HG03025 (cell line): Measurements from ENCODE around the gene TAL2.
A peak's percentile ranks its signal among the peaks of the same experiment; 100 is the strongest.

Experiments used
- ATAC-seq: cut with Tn5 transposase; IDR thresholded peaks from one replicate; pipeline ENCODE4 v1.9.1; 2021; ENCODE audit warnings: mild to moderate bottlenecking, moderate library complexity; ENCODE audit not compliant: unreplicated experiment, low FRiP score

The TAL2 gene

DNA sequence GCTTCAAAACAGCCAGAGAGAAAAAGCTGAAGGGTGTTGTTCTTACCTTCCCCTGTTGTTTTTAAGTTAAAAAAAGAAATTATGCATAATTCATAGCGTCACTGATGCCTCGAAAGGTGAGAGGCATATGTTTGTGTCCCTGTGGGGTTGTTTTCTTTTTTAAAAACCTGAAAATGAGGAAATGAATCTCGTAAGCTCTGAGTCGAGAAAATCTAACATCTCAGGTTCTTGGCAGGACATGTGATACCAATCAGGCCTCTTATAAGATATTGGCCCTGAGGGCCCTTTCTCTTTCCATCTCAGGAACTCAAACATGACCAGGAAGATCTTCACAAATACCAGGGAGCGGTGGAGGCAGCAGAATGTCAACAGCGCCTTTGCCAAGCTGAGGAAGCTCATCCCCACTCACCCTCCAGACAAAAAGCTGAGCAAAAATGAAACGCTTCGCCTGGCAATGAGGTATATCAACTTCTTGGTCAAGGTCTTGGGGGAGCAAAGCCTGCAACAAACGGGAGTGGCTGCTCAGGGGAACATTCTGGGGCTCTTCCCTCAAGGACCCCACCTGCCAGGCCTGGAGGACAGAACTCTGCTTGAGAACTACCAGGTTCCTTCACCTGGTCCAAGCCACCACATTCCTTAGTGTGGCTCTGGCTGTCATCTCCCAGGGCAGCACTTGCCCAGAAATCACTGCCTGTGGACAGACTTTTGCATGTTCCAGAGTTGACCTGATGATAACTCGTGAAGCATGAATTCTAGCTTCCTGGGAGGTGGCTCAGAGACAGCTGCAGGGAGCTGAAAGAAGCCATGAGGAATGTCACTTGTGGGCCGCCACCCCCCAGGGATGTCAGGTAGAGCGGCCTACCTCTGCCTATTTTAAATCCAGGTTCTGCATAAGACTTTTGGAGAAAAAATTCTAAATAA, at the start of gene TAL2:
TSS of gene TAL2 (plus strand) at position 274 of the 921 bp plus-strand sequence. CDS start at position 314, 40 bp downstream.
- peak; percentile 93 for ATAC-seq

DNA sequence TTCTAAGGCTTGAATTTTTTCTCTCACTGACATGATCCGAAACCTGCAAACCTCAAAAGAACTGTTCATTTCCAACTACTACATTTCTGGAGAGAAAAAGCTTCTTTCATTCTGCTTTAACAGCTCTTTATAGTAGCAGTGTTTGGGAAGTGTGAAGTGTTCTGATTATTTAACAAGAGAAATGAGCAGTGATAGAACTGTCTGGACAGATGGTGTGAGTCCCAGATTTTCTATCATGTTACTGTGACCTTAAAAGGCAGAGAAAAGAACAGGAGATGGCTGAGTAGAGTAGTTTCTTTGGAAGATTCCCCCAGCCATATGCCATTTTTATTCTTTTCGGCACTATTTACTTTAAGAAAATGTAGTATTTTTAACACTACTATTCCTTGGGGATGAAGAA, 41.3 kb upstream of the TAL2 start:
- ATAC-seq = no peak

DNA sequence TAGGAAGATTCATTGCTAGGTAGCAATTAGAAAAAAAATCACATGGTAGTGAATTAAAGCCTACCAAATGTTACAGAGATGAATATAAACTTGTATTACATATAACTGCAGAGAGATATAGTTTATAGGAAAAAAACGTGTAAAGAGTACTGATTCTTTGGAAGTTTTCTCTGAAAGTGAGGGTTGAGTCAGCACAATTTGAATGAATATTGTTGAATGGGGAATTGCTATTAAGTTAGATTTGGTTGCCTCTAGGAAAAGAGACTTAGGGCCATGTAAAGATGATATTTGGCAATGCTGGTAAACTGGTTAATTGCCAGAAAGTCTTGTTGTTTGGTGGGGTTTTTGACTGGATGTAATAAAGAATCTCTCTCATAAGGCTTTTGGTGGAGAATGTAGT, 37.2 kb upstream of the TAL2 start:
- no peak for ATAC-seq

DNA sequence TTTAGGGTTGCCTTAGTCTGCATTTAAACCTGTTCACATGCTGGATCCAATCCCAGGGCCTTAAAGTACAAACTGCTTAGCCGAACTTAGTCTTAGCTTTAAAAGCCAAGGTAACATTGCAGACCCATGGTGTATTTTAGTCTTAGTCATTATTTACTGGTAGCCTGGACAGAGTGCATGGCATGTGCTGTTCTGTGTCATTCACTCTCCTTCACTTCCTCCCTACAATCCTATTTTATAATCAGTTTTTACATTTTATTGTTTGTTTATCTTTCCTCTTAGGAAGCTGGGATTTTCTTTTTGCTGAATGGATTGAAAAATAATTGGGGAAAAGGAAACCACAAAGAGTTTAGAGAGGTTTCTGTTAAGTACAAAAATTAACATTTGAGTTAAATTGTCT, 29.4 kb upstream of the TAL2 start:
- no peak for ATAC-seq

DNA sequence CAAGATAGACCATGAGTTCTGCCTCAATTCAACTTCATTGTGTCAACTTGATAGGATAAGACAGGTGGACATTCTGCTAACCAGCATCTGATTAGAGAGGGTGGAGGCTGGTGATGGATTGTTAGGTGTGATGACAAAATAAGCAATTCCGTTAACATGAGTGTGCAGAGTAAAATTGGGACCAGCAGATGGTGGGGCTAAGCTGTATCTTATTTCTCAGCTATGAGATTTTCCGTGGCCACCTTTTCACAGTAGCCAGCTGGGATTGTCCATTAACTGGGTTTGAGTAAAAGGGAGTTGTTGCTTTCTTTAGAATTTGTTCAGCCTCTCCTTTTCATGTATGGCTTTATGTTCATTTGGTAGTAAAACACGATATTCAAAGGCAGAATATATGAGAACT, 28.8 kb upstream of the TAL2 start:
- ATAC-seq = no peak

DNA sequence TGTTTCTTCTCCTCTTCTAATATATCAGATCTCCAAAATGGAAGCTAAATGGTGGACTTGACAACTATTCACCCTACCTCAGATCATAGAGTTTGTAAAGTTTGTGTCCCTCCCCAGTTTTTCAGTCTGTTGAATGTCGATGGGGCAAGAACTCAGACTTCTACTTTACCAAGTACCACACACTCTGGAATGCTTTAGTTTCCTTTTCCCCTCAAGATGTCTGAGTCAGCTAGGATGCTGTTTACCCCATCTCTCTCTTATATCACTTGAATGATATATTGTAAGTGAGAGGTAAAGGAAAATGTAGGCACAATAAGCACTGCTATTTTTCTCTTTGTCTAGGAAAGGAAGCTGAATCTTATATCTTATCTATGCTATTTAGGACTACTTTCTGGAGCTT, 25.9 kb upstream of the TAL2 start:
- no peak for ATAC-seq

GRCh38 chr9:105637787-105638395, 24.4 kb upstream of the TAL2 start:
- no peak for ATAC-seq

GRCh38 chr9:105639936-105640335, 22.3 kb upstream of the TAL2 start:
- no peak for ATAC-seq

GRCh38 chr9:105643795-105644194, 18.5 kb upstream of the TAL2 start:
- ATAC-seq = no peak

GRCh38 chr9:105646879-105647594, 15.2 kb upstream of the TAL2 start:
- ATAC-seq = no peak

DNA sequence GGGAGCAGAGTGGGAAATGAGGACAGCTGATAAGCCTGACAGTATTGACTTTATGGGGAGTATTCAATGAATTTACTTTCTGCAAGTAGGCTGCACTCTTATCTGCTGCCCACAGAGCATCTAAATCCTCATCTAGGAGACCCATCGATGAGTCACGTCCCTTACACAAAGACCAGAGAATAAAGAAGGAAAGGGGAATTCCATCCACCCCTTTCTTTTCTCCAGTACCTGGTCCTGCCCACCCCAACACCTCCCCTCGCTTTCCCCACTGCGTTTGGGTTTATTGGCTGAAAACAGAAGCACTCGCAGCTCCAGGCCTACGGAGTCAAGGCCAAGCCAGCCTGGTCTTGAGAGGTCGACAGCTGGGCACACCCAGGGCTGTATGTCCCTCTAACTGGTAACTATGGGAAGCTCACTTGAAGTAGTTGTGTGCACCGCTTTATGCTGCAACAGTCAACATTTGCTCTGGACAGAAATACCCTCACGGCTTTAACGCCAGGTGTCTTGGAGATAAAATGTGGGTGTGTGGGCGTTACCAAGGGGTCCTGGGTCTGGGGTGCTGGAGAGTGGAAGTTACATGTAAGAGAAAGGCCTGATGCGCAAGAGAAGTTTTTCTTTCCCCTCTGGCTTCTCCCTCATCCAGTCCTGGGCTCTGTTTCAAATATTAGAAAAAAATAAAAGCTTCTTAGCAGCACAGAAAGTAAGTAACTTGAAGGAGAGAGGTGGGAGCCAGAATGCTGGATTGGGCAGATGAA, 14.5 kb upstream of the TAL2 start:
- no peak for ATAC-seq

- ATAC-seq = no peak
These were observed 10.5 kb upstream of the TAL2 start for GRCh38 chr9:105651806-105652205.

DNA sequence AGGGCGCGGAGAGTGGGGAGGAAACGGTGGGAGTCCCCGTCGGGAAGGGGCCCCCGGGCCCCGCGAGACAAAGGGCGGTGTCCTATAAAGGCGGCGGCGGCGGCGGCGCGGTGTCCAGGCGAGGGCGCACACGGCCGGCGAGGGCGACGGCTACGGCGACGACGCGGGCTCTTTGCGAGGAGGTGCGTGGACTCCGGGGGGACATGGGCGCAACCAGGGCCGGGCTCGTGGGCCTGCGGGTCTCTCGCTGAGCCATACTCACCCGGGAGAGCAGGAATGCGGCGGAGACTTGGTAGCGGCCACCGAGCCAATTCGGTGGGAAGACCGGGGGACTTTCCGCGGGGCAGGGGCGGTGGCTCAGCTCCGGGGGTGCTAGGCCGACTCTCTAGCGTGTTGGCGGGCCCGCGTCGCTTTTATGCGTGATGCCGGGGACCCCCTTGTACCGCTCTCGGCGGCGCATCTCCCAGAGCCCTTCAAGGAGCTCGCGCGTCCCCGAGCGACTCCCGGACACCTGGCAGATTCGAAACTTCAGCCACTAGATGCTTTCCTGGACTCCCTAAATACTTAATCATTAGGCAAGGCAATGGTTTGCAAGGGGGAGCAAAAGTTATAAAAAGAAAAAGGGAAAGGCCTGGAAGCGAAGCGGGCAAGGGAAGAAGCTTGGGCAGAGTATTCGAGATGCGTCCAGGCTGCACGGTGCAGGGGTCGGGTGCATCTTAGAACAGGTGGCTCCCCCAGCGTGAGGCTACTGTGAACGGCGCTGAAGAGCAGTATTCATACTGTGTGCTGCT, 5.9 kb upstream of the TAL2 start:
- peak; percentile 67 for ATAC-seq

GRCh38 chr9:105658351-105658750, 3.9 kb upstream of the TAL2 start:
- ATAC-seq = no peak

- no peak for ATAC-seq
These were observed 1.2 kb upstream of the TAL2 start for GRCh38 chr9:105661011-105661410.

DNA sequence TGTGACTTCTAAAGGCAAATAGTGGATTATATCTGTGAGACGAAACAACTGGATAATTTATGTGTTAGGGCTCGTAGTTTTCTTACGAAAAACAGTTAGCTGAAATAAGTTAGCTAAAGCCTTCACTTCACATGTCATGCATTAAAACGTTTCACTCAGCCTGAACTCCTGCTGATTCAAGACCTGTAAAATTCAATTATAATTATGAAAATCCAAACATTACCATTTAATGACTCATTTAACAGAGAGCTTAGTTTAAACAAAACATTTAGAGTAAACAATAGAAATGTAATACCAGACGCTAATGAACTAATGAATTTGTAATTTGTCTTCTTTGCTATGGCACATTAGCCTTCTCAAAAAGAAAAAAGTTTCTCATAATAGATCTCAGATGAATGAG, 1.7 kb downstream of the TAL2 start:
- ATAC-seq = no peak

DNA sequence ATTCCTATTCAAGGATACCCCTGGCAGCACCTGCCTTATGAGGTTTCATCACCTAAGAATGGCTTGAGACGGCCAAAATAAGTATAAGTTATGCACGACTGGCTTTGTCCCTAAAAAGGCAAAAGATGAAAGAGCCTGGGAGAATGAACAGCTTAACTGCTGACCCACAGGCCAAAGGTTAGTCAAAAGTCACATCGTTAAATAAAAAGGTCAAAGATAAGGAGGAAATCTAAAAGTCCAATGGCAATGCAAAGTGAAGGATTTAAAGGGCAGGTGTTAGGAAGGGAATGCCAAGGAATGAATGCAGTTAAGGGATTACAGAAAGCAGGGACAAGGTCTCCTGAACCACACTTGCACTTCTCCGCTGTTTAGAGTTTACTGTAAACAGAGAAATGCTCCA, 5.6 kb downstream of the TAL2 start:
- no peak for ATAC-seq

- ATAC-seq = no peak
These were observed 8.1 kb downstream of the TAL2 start for GRCh38 chr9:105670315-105670714.

GRCh38 chr9:105670775-105671174, 8.5 kb downstream of the TAL2 start:
- ATAC-seq = no peak

GRCh38 chr9:105672711-105673234, 10.5 kb downstream of the TAL2 start:
- no peak for ATAC-seq
